ENCODE data around the gene FHOD3.

Gene FHOD3

GRCh38 chr18:36382854-36383253, 85.3 kb downstream of the FHOD3 start:
- no peak for TF ChIP-seq GATA3 (IDR thresholded peaks at IDR 0.05; ENCODE audit: low read depth, low read length)
- TF ChIP-seq GATA2 (IDR thresholded peaks at IDR 0.05; ENCODE audit: low read depth, low read length), result no peak

GRCh38 chr18:36386150-36386920, 88.8 kb downstream of the FHOD3 start:
- no peak for TF ChIP-seq GATA3 (IDR thresholded peaks at IDR 0.05; ENCODE audit: low read depth, low read length)
- no peak for TF ChIP-seq GATA2 (IDR thresholded peaks at IDR 0.05; ENCODE audit: low read depth, low read length)

GRCh38 chr18:36387310-36387709, 89.8 kb downstream of the FHOD3 start:
- TF ChIP-seq GATA3 (IDR thresholded peaks at IDR 0.05; ENCODE audit: low read depth, low read length) (no peak), GATA2 (IDR thresholded peaks at IDR 0.05; ENCODE audit: low read depth, low read length) (no peak)

DNA sequence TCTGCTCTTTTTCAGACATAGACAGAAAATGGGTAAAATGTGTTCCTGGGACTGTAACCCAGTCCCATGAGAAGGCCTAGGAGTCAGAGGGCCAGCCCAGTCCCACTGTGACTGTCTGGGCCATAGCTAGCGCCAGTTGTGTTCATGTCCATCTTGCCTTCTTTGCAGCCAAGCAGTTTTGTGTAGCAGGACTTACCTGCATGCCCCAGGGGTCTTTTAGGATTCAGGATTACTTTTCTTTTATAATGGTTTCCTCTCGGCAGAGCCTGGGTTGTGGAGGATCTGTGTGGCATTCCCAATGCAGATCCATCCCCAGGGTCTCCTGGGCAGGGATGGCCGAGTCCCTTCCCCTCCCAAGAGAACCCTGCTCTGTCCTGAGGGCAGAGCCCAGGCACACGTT, 90.8 kb downstream of the FHOD3 start:
- TF ChIP-seq GATA2 (IDR thresholded peaks at IDR 0.05; ENCODE audit: low read depth, low read length), result no peak
- no peak for TF ChIP-seq GATA3 (IDR thresholded peaks at IDR 0.05; ENCODE audit: low read depth, low read length)

- TF ChIP-seq GATA2 (IDR thresholded peaks at IDR 0.05; ENCODE audit: low read depth, low read length), result no peak
- no peak for TF ChIP-seq GATA3 (IDR thresholded peaks at IDR 0.05; ENCODE audit: low read depth, low read length)
These were observed 91.5 kb downstream of the FHOD3 start for GRCh38 chr18:36389027-36389426.

DNA sequence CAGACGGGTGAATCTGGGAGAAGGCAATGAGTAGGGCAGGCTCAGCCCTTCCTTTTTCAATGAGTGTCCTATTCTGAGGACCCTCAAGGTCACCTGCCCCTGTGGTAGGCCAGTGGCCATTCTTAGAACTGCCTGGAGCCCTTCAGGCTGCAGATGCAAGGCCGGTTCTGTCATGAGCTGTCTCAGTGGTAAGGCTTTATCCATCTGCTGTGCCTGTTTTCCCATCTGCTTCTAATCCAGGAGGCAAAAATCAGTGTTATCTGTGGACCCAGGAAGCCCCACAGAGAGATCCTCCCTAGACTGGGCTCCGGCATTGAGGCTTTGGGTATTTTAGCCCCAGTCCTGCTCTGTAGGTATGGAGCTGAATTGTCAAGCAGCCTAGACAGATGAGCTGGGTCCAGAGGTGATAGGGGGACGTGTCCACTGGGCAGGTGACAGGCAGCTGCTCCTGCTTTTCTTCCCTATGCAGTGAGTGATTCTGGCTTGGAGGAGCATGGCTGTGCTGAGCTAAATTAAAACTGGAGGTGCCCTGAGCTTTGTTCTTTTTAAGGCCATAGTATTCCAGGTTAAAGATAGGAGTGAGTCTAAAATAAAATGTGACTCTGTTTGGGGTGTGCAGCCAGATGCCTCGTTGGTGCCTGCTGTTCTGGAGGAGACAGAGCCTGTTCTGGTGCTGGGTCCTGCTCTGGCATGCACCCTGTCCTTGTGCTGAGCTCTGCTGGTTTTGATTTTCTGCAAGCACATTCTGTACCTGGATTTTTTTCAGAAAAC, 92.5 kb downstream of the FHOD3 start:
- TF ChIP-seq GATA2 (IDR thresholded peaks at IDR 0.05; ENCODE audit: low read depth, low read length), result peak; percentile 18; the same call in 1 of the 2 replicates
- no peak for TF ChIP-seq GATA3 (IDR thresholded peaks at IDR 0.05; ENCODE audit: low read depth, low read length)

- TF ChIP-seq GATA2 (IDR thresholded peaks at IDR 0.05; ENCODE audit: low read depth, low read length), result no peak
- TF ChIP-seq GATA3 (IDR thresholded peaks at IDR 0.05; ENCODE audit: low read depth, low read length), result no peak
These were observed 94.1 kb downstream of the FHOD3 start for GRCh38 chr18:36391426-36392145.

DNA sequence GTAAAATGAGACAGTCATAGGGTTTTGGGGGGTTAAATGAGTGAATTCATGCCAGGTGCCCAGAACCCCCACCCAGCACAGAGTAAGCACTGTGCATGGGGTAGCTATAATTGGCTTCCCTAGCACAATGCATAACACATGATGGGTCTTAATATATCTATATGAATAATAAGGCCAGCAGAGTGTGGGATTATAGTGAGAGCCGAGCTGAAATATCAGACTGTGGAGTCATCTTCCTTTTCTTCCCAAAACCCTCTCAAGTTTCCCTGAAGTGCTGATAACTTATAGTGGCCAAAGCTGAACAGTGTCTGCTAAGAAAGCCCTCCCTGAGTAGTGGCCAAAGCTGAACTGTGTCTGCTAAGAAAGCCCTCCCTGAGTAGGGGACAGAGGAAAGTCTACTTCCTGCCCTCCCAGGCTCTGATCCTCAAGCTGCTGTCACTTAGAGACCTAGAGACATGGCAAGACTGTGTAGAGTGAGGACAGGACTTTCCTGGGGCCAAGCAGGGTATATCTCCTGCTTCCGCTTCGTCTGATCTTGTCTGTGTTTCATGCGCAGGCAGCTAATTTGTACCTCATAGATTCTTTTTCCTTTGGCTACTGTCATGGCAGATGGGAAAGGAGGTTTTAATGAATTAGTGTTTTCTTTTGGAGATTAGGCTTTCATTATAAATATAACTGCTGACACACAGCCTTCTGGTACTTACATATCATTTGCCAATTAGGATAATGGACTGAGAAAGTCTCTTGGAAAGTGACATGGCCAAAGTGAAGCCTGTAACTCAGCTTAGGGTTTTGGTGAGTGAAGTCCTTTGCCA, 94.9 kb downstream of the FHOD3 start:
- TF ChIP-seq GATA3 (IDR thresholded peaks at IDR 0.05; ENCODE audit: low read depth, low read length) (no peak), GATA2 (IDR thresholded peaks at IDR 0.05; ENCODE audit: low read depth, low read length) (no peak)

DNA sequence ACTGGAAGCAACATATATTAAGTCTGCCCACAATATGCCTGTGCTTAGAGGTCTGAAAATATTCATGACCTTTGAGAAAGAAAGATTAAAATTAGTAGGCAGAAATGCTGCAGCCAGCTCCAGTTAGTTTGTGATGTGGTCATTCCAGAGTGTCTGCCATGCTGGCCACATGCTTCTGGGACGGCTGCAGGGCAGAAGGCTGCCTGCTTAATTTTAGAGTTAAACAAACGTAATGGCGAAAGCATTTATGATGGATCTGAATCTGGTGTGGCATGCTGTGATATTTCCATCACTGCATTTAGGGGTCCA, 95.4 kb downstream of the FHOD3 start:
- TF ChIP-seq GATA2 (IDR thresholded peaks at IDR 0.05; ENCODE audit: low read depth, low read length) (no peak), GATA3 (IDR thresholded peaks at IDR 0.05; ENCODE audit: low read depth, low read length) (no peak)

GRCh38 chr18:36394486-36394885, 97.0 kb downstream of the FHOD3 start:
- TF ChIP-seq GATA2 (IDR thresholded peaks at IDR 0.05; ENCODE audit: low read depth, low read length) (no peak), GATA3 (IDR thresholded peaks at IDR 0.05; ENCODE audit: low read depth, low read length) (no peak)

DNA sequence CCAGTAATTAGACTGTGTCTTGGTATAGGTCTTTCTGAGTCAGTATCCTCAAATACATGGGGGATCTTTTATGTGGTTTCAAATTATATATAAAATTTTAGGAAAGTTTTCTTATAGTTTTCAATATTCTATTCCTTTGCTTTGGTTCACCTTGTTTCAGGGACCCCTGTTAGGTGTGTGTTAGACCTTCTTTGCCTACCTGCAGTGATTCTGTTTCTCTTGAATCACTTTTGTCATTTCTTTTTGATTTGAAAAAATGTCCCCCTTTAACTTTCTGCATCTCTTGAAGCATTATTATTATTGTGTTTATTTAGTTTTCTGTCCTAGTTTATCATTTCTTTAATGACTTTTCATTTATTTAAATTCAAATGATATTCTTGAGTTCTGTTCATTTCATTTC, 98.7 kb downstream of the FHOD3 start:
- TF ChIP-seq GATA2 (IDR thresholded peaks at IDR 0.05; ENCODE audit: low read depth, low read length) (no peak), GATA3 (IDR thresholded peaks at IDR 0.05; ENCODE audit: low read depth, low read length) (no peak)

GRCh38 chr18:36397033-36397432, 99.5 kb downstream of the FHOD3 start:
- TF ChIP-seq GATA3 (IDR thresholded peaks at IDR 0.05; ENCODE audit: low read depth, low read length), result no peak
- TF ChIP-seq GATA2 (IDR thresholded peaks at IDR 0.05; ENCODE audit: low read depth, low read length), result no peak

- TF ChIP-seq GATA2 (IDR thresholded peaks at IDR 0.05; ENCODE audit: low read depth, low read length) (no peak), GATA3 (IDR thresholded peaks at IDR 0.05; ENCODE audit: low read depth, low read length) (no peak)
These were observed 100.9 kb downstream of the FHOD3 start for GRCh38 chr18:36398419-36398818.

DNA sequence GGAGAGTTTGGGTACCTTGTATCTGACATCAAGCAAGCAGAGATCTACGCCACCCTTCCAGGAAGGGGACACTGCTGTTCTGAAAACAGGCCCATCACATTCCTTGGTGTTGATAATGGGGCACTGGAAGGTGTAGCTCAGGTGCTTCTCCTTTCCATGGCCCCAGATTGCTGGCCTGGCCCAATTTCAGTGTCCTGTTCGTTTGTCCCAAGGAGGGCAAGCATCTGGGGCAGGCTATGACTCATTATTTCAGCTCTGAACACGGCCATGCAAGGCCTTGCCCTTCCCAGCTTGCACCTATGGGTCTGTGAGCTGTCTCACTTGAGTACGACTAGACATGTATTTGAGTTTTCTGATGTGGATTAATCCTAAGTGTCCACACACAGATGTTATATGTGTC, 101.5 kb downstream of the FHOD3 start:
- TF ChIP-seq GATA2 (IDR thresholded peaks at IDR 0.05; ENCODE audit: low read depth, low read length) (no peak), GATA3 (IDR thresholded peaks at IDR 0.05; ENCODE audit: low read depth, low read length) (no peak)

All from SH-SY5Y (cell line).